ENCODE results near the gene STAG1.
"Not testable (repeated sequence)": the region's sequence is repeated elsewhere in the genome, so short reads cannot be mapped to it uniquely, and the experiment has no call there.

STAG1 gene

DNA sequence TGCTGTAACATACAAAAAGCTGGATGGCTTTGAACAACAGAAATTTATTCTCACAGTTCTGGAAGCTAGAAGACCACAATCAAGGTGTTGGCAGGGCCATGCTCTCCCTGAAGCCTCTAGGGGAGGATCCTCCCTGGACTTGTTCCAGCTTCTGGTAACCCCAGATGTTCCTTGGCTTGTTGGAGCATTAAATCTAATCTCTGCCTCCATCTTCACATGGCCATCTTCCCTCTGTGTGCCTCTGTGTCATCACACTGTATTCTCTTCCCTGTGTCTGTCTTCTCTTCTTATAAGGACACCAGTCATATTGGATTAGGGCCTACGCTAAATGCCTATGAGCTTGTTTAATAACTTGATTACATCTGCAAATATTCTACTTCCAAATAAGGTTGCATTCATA is 109.5 kb downstream of the STAG1 start:
- no peak for FAIRE-seq

- FAIRE-seq = no peak
Observed at GRCh38 chr3:136639069-136639468, 113.1 kb downstream of the STAG1 start.

DNA sequence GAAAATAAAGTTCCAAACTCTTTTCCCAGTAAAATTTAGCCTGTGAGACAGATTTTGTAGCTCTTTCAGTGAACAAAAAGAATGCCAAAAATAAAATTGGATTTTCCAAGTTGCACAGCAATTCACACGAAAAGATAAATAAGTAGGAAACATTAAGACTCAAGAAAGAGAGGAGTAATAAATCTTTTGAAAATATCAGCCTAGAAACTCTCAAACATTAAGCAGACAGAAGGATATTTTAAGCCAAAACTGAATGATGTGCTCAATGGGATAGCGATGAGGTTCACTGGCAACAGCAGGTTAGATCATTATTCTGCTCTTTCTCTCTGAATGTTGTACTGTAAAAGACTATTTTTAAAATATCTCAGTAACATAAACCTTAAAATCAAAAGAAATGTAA is 115.0 kb downstream of the STAG1 start:
- no peak for FAIRE-seq

DNA sequence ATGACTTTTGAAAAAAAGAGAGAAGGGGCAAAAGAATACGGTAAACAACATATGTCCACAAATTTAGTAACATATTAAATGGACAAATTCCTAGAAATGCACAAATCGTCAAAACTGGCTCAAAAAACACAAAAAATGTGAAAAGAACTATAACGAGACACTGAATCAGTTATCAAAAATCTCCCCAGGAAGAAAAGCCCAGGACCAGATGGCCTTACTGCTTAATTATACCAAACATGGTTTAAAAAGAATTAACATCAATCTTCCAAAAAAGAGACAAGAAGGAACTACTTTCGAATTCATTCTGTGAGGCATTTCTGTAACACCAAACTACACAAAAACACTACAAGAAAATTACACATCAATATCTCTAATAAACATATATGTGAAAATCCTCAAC is 117.4 kb downstream of the STAG1 start:
- no peak for FAIRE-seq

DNA sequence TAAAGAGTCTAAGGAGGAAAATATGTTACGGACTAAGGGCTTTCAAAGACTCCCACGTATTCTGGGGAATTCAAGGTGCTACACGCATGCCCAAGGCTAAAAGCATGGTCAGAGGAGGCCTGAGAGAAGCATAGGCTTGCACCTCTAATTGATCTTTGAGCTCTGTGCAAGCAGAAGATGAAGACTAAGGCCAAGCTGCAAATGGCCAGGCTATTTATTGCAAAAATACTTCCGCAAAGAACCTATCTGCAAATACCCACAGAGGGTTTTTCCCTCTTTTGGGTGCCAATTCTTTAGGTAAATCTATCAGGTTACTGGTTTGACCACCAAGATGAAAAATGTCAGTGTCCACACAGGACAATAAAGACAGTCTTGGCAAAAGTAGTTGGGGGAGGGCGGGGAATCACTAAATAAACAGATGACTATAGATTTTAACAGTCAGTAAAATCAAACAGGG is 119.5 kb downstream of the STAG1 start:
- FAIRE-seq = no peak

DNA sequence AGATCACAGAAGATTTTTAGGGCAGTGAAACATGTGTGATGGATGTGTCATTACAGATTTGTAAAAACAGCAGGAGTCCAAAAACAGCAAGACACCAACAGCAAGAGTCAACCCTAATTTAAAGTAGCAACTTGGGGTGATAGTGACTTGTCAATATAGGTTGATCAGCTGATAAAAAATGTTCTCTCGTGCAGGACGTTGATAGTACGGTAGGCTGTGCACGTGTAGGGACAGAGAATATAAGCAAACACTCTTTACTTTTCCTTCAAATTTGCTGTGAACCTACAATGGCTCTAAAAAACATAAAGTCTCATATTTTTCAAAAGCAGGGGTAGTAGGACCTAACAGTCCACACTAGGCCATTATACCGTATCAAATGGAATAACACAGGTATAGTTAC is 120.8 kb downstream of the STAG1 start:
- no peak for FAIRE-seq

DNA sequence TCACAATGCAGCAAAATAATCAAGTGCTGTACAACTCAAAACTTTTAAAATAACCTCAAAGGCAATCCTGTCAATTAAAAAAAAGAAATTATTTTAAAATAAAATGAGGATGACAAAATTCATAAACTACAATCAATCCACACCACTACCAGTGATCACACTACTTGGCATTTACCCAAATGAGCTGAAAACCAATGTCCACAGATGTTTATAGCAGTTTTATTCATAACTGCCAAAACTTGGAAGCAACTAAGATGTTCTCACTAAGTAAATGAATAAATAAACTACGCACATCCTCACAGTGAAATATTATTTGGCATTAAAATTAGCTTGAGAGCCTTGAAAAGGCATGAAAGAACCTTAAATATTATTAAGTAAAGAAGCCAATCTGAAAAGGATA is 121.3 kb downstream of the STAG1 start:
- peak; percentile 45 for FAIRE-seq

- FAIRE-seq = no peak
Observed at GRCh38 chr3:136626493-136626892, 125.7 kb downstream of the STAG1 start.

DNA sequence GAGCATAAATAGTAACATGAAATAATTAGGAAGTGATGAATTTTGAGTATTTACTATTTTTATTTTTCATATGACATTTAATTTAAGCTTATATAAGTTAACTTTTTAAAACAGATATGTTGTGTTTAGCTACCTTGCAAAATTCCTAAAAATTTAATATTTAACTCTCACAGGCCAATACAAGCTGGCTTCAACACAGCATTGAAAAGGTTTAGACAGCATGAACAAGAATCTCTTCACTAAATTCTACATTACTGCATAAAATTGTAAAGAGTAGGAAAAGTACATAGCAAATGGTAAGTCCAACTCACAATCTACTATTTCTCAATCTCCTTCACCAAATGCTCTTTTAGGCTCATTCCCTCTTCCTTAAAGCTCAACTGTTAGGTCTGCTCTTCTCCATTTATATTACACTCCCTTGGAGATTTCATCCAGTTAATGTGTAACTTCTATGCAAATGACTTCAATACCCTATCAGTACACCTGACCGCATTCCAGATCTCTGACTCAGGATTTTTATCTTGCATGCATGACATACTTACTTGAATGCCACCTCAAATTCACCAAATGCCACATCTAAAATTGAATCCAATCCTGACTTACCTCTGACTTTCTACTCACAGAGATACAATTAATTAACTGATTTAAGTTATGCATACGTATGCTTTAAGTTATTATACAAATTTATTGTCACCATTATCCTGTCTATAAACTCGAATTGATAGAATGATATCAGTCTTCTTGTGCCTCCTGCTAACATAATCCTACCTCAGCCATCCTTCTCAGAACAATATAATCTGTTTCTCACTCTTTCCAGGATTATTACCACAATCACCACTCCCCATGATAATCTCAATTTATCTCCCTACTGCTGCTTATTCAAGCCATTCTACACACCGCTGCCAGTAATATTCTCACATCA is 127.0 kb downstream of the STAG1 start:
- no peak for FAIRE-seq

- no peak for FAIRE-seq
Observed at GRCh38 chr3:136624371-136624770, 127.8 kb downstream of the STAG1 start.

- FAIRE-seq = no peak
Observed at GRCh38 chr3:136621628-136622027, 130.6 kb downstream of the STAG1 start.

DNA sequence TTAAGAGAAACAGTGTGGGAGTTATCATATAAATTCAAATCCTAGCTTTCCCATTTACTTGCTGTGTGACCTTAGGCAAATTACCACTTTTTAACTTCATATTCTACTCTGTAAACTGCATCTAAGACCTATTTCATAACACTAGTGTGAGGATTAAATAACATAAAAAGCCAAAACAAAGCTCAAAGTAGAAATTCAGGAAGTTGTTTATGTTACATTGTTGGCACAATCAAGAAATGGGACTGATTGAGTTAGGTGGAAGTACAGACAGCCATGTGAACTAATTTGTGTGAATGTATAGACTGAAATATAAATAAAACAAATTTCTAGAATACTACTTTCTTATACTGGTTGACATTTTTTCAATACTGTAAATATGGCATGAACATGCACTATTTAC is 131.7 kb downstream of the STAG1 start:
- no peak for FAIRE-seq

DNA sequence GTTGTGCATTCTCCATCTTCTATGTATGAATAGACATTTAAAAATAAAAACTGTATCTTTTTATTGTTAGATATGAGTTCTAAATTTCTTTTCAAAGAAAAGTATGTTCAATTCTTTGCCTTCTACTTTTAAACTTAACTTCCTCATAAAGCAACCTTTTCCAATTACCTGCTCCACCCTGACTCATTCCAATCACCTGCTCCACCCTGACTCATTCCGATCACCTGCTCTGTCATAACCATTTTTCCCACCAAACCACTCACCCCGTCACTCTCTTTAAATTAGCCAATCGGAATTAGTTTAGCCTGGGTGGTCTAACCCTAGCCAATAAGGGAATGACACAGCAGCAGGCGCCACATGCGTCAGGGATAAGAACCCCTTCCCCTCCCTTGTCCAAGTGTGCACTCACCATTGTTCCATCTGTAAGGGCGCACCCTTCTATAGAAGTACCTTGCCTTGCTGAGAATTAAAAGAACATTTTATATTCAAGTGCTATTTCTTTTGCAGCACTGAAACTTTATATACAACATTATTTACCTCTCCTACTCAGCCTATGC is 134.1 kb downstream of the STAG1 start:
- not testable (repeated sequence) for FAIRE-seq

DNA sequence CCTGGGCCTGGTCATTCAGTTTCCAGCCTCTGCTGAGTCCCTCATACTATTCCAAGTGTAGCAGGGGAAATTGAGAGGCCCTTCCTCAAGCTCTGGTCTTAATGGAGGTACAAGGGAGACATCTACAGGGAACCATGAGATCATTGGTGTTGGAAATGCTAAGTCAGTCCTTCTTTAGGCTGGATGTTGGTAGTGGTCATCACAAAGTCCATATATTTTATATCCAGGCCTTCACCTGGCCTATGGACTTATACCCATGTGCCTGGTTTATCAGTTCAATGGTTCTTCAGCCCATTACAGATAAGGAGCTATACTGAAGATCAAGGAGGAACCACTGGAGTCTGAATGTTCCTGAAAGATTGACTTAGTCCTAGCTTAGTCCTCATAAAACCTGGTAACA is 135.0 kb downstream of the STAG1 start:
- no peak for FAIRE-seq

- no peak for FAIRE-seq
Observed at GRCh38 chr3:136612512-136612911, 139.7 kb downstream of the STAG1 start.

- FAIRE-seq = no peak
Observed at GRCh38 chr3:136606990-136607389, 145.2 kb downstream of the STAG1 start.

- not testable (repeated sequence) for FAIRE-seq
Observed at GRCh38 chr3:136606216-136606615, 146.0 kb downstream of the STAG1 start.

GRCh38 chr3:136604961-136605360 is 147.2 kb downstream of the STAG1 start:
- FAIRE-seq = no peak

GRCh38 chr3:136602818-136603217 is 149.4 kb downstream of the STAG1 start:
- FAIRE-seq = no peak

DNA sequence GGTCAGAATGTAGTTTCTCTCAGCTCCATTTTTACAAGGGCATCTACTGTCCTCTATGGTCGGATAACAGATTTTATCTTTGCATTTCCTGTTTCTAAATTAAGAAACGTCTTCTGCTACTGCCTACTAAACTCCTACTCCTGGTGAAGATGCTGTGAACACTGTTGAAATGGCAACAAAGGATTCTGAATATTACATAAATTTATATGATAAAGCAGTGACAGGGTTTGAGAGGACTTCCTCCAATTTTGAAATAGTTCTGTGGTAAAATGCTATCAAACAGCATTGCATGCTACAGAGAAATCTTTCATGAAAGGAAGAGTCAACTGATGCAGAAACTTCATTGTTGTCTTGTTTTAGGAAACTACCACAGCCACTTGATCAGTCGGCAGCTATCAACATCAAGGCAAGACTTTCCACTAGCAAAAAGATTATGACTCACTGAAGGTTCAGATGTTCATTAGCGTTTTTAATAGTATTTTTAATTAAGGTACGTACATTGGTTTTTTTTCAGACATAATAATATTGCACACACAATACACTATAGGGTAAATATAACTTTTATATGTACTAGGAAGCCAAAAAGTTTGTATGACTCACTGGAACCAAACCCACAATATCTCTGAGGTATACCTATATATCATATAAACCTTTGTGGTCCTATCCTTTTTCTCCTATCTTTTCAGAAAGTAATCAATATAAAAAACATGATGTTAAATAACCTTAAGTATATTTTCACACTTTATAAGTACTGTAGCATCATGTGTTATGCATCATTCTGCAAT is 156.1 kb downstream of the STAG1 start:
- no peak for FAIRE-seq

GRCh38 chr3:136586580-136586979 is 165.6 kb downstream of the STAG1 start:
- FAIRE-seq = no peak

- no peak for FAIRE-seq
Observed at GRCh38 chr3:136584728-136585127, 167.4 kb downstream of the STAG1 start.

GRCh38 chr3:136583823-136584222 is 168.4 kb downstream of the STAG1 start:
- no peak for FAIRE-seq

DNA sequence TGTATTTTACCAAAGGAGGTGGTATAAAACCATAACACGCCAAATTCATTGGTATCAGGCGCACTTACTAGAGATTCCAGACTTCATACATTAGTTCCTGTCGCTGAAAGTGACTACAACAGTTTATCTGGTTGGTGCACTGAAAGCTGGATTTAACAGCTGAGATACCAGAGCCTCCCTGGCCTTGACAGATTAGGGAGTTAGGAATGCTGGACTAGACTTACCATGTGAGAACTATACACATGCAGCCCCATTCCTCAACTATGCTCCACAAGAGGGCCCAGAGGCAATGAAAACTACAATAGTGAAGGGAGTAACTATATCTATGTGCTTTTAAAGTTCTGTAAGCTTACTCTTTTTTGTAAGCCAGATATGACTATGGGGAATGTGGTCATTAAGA is 174.4 kb downstream of the STAG1 start:
- no peak for FAIRE-seq
